Astrocyte of the cerebellum (primary cell): Measurements from ENCODE around the gene LRRC25.

Experiments used
- DNase-seq: peaks from one replicate; pipeline ENCODE4 v3.0.0-alpha.2; 2011; ENCODE audit warnings: low read depth
- H3K4me3 ChIP-seq: 2 replicates; pipeline ENCODE4 v1.5.1; 2011; ENCODE audit warnings: mild to moderate bottlenecking, low read depth, low read length, moderate library complexity
- CTCF ChIP-seq: IDR thresholded peaks from 2 replicates; pipeline ENCODE4 v1.5.1; 2012; ENCODE audit warnings: low read length, low read depth, moderate library complexity, mild to moderate bottlenecking; ENCODE audit errors: missing control alignments
- in situ Hi-C: cut with HindIII; loops from 2 replicates; pipeline ENCODE4 v1.10.0; 2017; ENCODE audit warnings: low sequenced_read_pairs

Gene LRRC25

GRCh38 chr19:18431351-18432197, 34.2 kb upstream of the LRRC25 start:
- in situ Hi-C loops = no loop called here
- no peak for DNase-seq
- no peak overlapping the region for H3K4me3 ChIP-seq
- no peak for TF ChIP-seq CTCF

- no peak for DNase-seq
- in situ Hi-C loops = no loop called here
- TF ChIP-seq CTCF = no peak
- H3K4me3 ChIP-seq = no peak overlapping the region
Measured at GRCh38 chr19:18430417-18431144, 33.2 kb upstream of the LRRC25 start.

- TF ChIP-seq CTCF = no peak
- in situ Hi-C loops = no loop called here
- H3K4me3 ChIP-seq = peak overlapping the region; percentile 34
- no peak for DNase-seq
Measured at GRCh38 chr19:18429717-18430416, 32.4 kb upstream of the LRRC25 start.

GRCh38 chr19:18428787-18429674, 31.6 kb upstream of the LRRC25 start:
- in situ Hi-C loops = no loop called here
- DNase-seq = peak; percentile 66
- H3K4me3 ChIP-seq = peak overlapping the region; percentile 34

GRCh38 chr19:18428173-18428786, 30.9 kb upstream of the LRRC25 start:
- in situ Hi-C loops = no loop called here
- no peak for TF ChIP-seq CTCF

More at GRCh38 chr19:18428787-18429674, 31.6 kb upstream of the LRRC25 start:
- no peak for TF ChIP-seq CTCF

More at GRCh38 chr19:18428173-18428786, 30.9 kb upstream of the LRRC25 start:
- no peak overlapping the region for H3K4me3 ChIP-seq
- no peak for DNase-seq
